Stimulated activated CD8-positive, alpha-beta memory T cell treated with anti-CD3 and anti-CD28 coated beads, Interleukin-4, amount 100 ng/mL, for 24 hours (primary cell): ENCODE measurements around the gene C4orf46.
"Not testable (repeated sequence)": the region's sequence is repeated elsewhere in the genome, so short reads cannot be mapped to it uniquely, and the experiment has no call there.

Experiments
- DNase-seq: peaks from one replicate; pipeline ENCODE4 v3.0.0-alpha.2; 2020; ENCODE audit warnings: low read depth

C4orf46 gene

GRCh38 chr4:158671665-158671914 lies at the start of gene C4orf46:
Gene C4orf46, minus strand, starts transcription at chr4:158671887. Its CDS starts 86 bp downstream, at chr4:158671801.
- no peak for DNase-seq

- DNase-seq, result no peak
Observed at GRCh38 chr4:158715802-158716201, 44.1 kb upstream of the C4orf46 start.

- no peak for DNase-seq
Observed at GRCh38 chr4:158714937-158715336, 43.2 kb upstream of the C4orf46 start.

GRCh38 chr4:158712622-158713021 lies 40.9 kb upstream of the C4orf46 start:
- DNase-seq, result not testable (repeated sequence)

- DNase-seq, result no peak
Observed at GRCh38 chr4:158710814-158711213, 39.1 kb upstream of the C4orf46 start.

GRCh38 chr4:158704274-158704673 lies 32.6 kb upstream of the C4orf46 start:
- DNase-seq, result no peak

- no peak for DNase-seq
Observed at GRCh38 chr4:158688813-158689212, 17.1 kb upstream of the C4orf46 start.

- DNase-seq, result no peak
Observed at GRCh38 chr4:158682066-158682465, 10.4 kb upstream of the C4orf46 start.

GRCh38 chr4:158681629-158682028 lies 9.9 kb upstream of the C4orf46 start:
- no peak for DNase-seq

- no peak for DNase-seq
Observed at GRCh38 chr4:158678767-158679166, 7.1 kb upstream of the C4orf46 start.

GRCh38 chr4:158676076-158676475 lies 4.4 kb upstream of the C4orf46 start:
- DNase-seq, result no peak

- DNase-seq, result no peak
Observed at GRCh38 chr4:158673633-158674032, 1.9 kb upstream of the C4orf46 start.

- DNase-seq, result peak; percentile 97
Observed at GRCh38 chr4:158671915-158672806, 474 bp upstream of the C4orf46 start, which contains the start of gene ETFDH. Gene ETFDH, plus strand, starts transcription at chr4:158672296. Its CDS starts 161 bp downstream, at chr4:158672457.

- DNase-seq, result peak; percentile 50
Observed at GRCh38 chr4:158670975-158671664, 567 bp downstream of the C4orf46 start.

- no peak for DNase-seq
Observed at GRCh38 chr4:158669310-158669709, 2.4 kb downstream of the C4orf46 start.

- DNase-seq, result no peak
Observed at GRCh38 chr4:158667651-158668198, 4.0 kb downstream of the C4orf46 start.

GRCh38 chr4:158666892-158667291 lies 4.8 kb downstream of the C4orf46 start:
- DNase-seq, result no peak

- DNase-seq, result no peak
Observed at GRCh38 chr4:158664806-158665205, 6.9 kb downstream of the C4orf46 start.

- DNase-seq, result not testable (repeated sequence)
Observed at GRCh38 chr4:158663707-158664625, 7.7 kb downstream of the C4orf46 start.

- DNase-seq, result not testable (repeated sequence)
Observed at GRCh38 chr4:158663255-158663654, 8.4 kb downstream of the C4orf46 start.

GRCh38 chr4:158657291-158657690 lies 14.4 kb downstream of the C4orf46 start:
- DNase-seq, result no peak

- no peak for DNase-seq
Observed at GRCh38 chr4:158656439-158656838, 15.2 kb downstream of the C4orf46 start.
